Ectodermal cell (in vitro differentiated cells): ENCODE measurements around the gene FCGR1A.
"Not testable (repeated sequence)": the region's sequence is repeated elsewhere in the genome, so short reads cannot be mapped to it uniquely, and the experiment has no call there.

Experiments
- H3K27ac ChIP-seq: 2 replicates; pipeline ENCODE4 v1.7.0; 2013; ENCODE audit warnings: mild to moderate bottlenecking, low read depth, low read length; ENCODE audit not compliant: insufficient read depth, poor library complexity, severe bottlenecking
- H3K27me3 ChIP-seq: 2 replicates; pipeline ENCODE4 v1.7.0; 2013; ENCODE audit warnings: mild to moderate bottlenecking, low read length; ENCODE audit not compliant: insufficient read depth, control insufficient read depth, poor library complexity, severe bottlenecking
- H3K36me3 ChIP-seq: one replicate; pipeline ENCODE4 v1.7.0; 2013; ENCODE audit warnings: low read length; ENCODE audit not compliant: control insufficient read depth, insufficient read depth
- H3K4me1 ChIP-seq: one replicate; pipeline ENCODE4 v1.7.0; 2013; ENCODE audit warnings: low read length; ENCODE audit not compliant: control insufficient read depth, insufficient read depth
- H3K4me3 ChIP-seq: 2 replicates; pipeline ENCODE4 v1.7.0; 2013; ENCODE audit warnings: low read depth, low read length, control low read depth; ENCODE audit not compliant: insufficient read depth
- H3K9me3 ChIP-seq: 2 replicates; pipeline ENCODE4 v1.7.0; 2013; ENCODE audit warnings: mild to moderate bottlenecking, low read length, moderate library complexity; ENCODE audit not compliant: control insufficient read depth
- WGBS, 2 experiments: methylation state at CpG; one replicate each; pipeline ENCODE4 v1.1.7; 2013; ENCODE audit warnings: missing lambda C conversion rate in 2 of 2; 5-methylcytosine and 5-hydroxymethylcytosine counted together

The FCGR1A gene

DNA sequence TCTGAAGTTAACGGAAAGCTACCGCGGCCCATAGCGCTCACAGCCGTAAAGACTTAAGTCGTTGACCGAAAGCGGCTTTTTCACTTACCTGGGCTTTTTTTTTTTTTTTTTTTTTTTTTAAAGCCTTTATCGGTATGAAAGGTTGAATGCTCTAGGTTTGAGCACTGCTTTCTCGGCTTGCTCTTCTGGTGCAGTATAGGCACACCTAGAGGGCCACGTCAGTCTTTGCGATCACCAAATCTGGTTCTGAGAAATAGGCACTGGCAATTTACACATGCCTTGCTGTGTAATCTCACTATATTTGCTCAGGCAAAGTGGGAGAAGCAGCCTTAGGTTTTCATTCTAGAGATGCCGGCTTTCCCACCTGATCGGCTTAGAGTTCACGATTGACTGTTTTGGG is 50.6 kb downstream of the FCGR1A start:
- H3K27ac ChIP-seq, H3K36me3 ChIP-seq, H3K4me3 ChIP-seq, H3K9me3 ChIP-seq, H3K4me1 ChIP-seq, H3K27me3 ChIP-seq: not testable (repeated sequence)
- WGBS, 2 experiments: no CpG with 5 or more reads among the region's 15 CpGs

DNA sequence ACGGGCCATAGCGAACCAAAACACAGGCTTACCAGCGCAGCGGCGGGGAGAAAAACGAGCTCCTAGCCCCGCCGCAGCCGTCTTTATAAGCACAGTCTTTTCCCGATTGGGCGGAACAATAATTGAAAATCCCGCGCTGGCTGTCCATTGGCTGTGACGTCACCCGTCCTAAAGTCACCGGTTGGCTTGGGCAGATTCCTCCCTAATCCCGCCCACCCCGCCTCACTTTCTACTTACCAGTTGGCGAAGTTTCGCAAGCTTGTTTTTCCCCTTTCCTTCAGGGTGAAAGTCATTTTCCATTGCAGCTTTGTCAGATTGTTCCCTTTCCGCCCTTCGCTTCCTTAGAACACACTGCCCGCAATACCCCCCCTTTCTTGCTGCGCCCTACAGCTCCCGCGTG is 58.7 kb downstream of the FCGR1A start:
- not testable (repeated sequence) for H3K4me1 ChIP-seq, H3K27me3 ChIP-seq, H3K27ac ChIP-seq, H3K4me3 ChIP-seq, H3K36me3 ChIP-seq, H3K9me3 ChIP-seq
- no CpG with 5 or more reads among the region's 26 CpGs for WGBS, 2 experiments
